ENCODE results near the gene LDLRAD2.
A peak's percentile ranks its signal among the peaks of the same experiment; 100 is the strongest.

LDLRAD2 gene

GRCh38 chr1:21865609-21865942 lies 53.5 kb downstream of the LDLRAD2 start:
- TF ChIP-seq CTCF (IDR thresholded peaks at IDR 0.05; ENCODE audit: control insufficient read depth, extremely low read depth, insufficient read depth), result no peak
- no peak for DNase-seq (ENCODE audit: low read depth)
- no peak overlapping the region for H3K4me3 ChIP-seq (ENCODE audit: low read depth, low read length)

- no peak overlapping the region for H3K4me3 ChIP-seq (ENCODE audit: low read depth, low read length)
- no peak for DNase-seq (ENCODE audit: low read depth)
- no peak for TF ChIP-seq CTCF (IDR thresholded peaks at IDR 0.05; ENCODE audit: control insufficient read depth, extremely low read depth, insufficient read depth)
These were observed 54.1 kb downstream of the LDLRAD2 start for GRCh38 chr1:21865943-21866706.

- peak; percentile 2 for DNase-seq (ENCODE audit: low read depth)
- no peak overlapping the region for H3K4me3 ChIP-seq (ENCODE audit: low read depth, low read length)
These were observed 54.6 kb downstream of the LDLRAD2 start for GRCh38 chr1:21866707-21867043.

GRCh38 chr1:21867451-21867996 lies 55.5 kb downstream of the LDLRAD2 start:
- no peak for TF ChIP-seq CTCF (IDR thresholded peaks at IDR 0.05; ENCODE audit: control insufficient read depth, extremely low read depth, insufficient read depth)
- DNase-seq (ENCODE audit: low read depth), result no peak
- H3K4me3 ChIP-seq (ENCODE audit: low read depth, low read length), result no peak overlapping the region

More at GRCh38 chr1:21866707-21867043, 54.6 kb downstream of the LDLRAD2 start:
- no peak for TF ChIP-seq CTCF (IDR thresholded peaks at IDR 0.05; ENCODE audit: control insufficient read depth, extremely low read depth, insufficient read depth)

- no peak for TF ChIP-seq CTCF (IDR thresholded peaks at IDR 0.05; ENCODE audit: control insufficient read depth, extremely low read depth, insufficient read depth)
- H3K4me3 ChIP-seq (ENCODE audit: low read depth, low read length), result no peak overlapping the region
- no peak for DNase-seq (ENCODE audit: low read depth)
These were observed 56.4 kb downstream of the LDLRAD2 start for GRCh38 chr1:21868482-21868881.

- H3K4me3 ChIP-seq (ENCODE audit: low read depth, low read length), result no peak overlapping the region
- no peak for TF ChIP-seq CTCF (IDR thresholded peaks at IDR 0.05; ENCODE audit: control insufficient read depth, extremely low read depth, insufficient read depth)
- no peak for DNase-seq (ENCODE audit: low read depth)
These were observed 56.9 kb downstream of the LDLRAD2 start for GRCh38 chr1:21868941-21869454.

All from LNCaP clone FGC (cell line).